Testis (tissue), 3 donors: ENCODE measurements around the gene VEGFB. TPM values are rescaled to one million over a fixed set of nuclear protein-coding genes. Genes with fewer than 3 reads are reported as not detected.

Experiments used
- DNase-seq: peaks from one replicate; pipeline ENCODE4 v3.0.0-alpha.2; 2019
- H3K27ac ChIP-seq, 2 donors: fragments of 200-600 bp; sonication (generic); one replicate each; pipeline ENCODE4 v1.5.1; 2019
- H3K27me3 ChIP-seq: fragments of 200-600 bp; sonication (generic); one replicate; pipeline ENCODE4 v1.5.1; 2019
- H3K36me3 ChIP-seq: fragments of 200-600 bp; sonication (generic); one replicate; pipeline ENCODE4 v1.5.1; 2017; ENCODE audit warnings: low read depth; ENCODE audit errors: missing control alignments
- H3K4me1 ChIP-seq: fragments of 200-600 bp; sonication (generic); one replicate; pipeline ENCODE4 v1.5.1; 2019
- H3K4me3 ChIP-seq, 2 donors: fragments of 200-600 bp; sonication (generic); one replicate each; pipeline ENCODE4 v1.5.1; 2017 to 2019
- H3K9me3 ChIP-seq: fragments of 200-600 bp; sonication (generic); one replicate; pipeline ENCODE4 v1.5.1; 2017
- CTCF ChIP-seq, 3 experiments: fragments of 450-650 bp in 2 of 3; fragments of 200-600 bp in 1 of 3; sonication (generic) in 1 of 3; IDR thresholded peaks; one replicate each; pipeline ENCODE4 v1.5.1; 2016 to 2019; ENCODE audit warnings: antibody characterized with exemption in 3 of 3, mild to moderate bottlenecking in 2 of 3, moderate library complexity in 1 of 3
- POLR2A ChIP-seq: fragments of 450-650 bp; IDR thresholded peaks from one replicate; pipeline ENCODE4 v1.6.1; 2017; ENCODE audit warnings: antibody characterized with exemption, mild to moderate bottlenecking, moderate library complexity
- WGBS, 2 donors: methylation state at CpG; one replicate each; pipeline ENCODE4 v1.1.5; 2018; 5-methylcytosine and 5-hydroxymethylcytosine counted together
- intact Hi-C: fragments of 100-400 bp; cut with DNase I; formaldehyde crosslinking; loops from one replicate; pipeline ENCODE4 v1.15.1; 2023; ENCODE audit warnings: low total_unique reads
- polyA plus RNA-seq: library from polyadenylated mRNA; stranded (reverse); fragments of 350-450 nt; fragmentation: Illumina TruSeq; extraction: RNeasy Lipid Tissue Mini Kit (QIAGEN cat#74804); gene quantifications from one replicate; pipeline ENCODE4 v1.2.3, GENCODE V29; 2014; ENCODE audit warnings: low read depth, low replicate concordance; ENCODE audit not compliant: insufficient read depth
- total RNA-seq, 2 donors: library from RNA; depleted of rRNA; stranded (reverse); fragments of >200 nt; gene quantifications; one replicate each; pipeline ENCODE4 v1.2.3, GENCODE V29; 2016

Gene VEGFB
- total and polyA plus RNA-seq, 3 donors from 2014 or later = 19.1 to 57.3 (median 47.8) TPM

GRCh38 chr11:64192434-64192833 is 42.0 kb upstream of the VEGFB start:
- Histone ChIP-seq H3K36me3 (no peaks in the 10 kb centered on the region), H3K27ac (no peak overlapping the region), H3K9me3 (no peaks in the 10 kb centered on the region), H3K27me3 (no peaks in the 10 kb centered on the region), H3K4me3 (no peak overlapping the region), H3K4me1 (no peaks in the 10 kb centered on the region)
- WGBS, 2 donors = 93 to 98% methylated on average over 5 of the region's 5 CpGs
- TF ChIP-seq POLR2A (no peak), CTCF (IDR thresholded peaks at IDR 0.05) (no peak)
- intact Hi-C loops = no loop called here
- DNase-seq = no peak

- H3K36me3 ChIP-seq = no peaks in the 10 kb centered on the region
- no peak for TF ChIP-seq POLR2A
- no peak for TF ChIP-seq CTCF (IDR thresholded peaks at IDR 0.05)
- H3K9me3 ChIP-seq = no peaks in the 10 kb centered on the region
- H3K4me1 ChIP-seq = no peaks in the 10 kb centered on the region
- DNase-seq = no peak
- intact Hi-C loops = no loop called here
- H3K27me3 ChIP-seq = no peaks in the 10 kb centered on the region
- WGBS, 2 donors = 76 to 89% methylated on average over 9 of the region's 9 CpGs
- no peak overlapping the region for H3K4me3 ChIP-seq
- no peak overlapping the region for H3K27ac ChIP-seq
These were observed 37.8 kb upstream of the VEGFB start for GRCh38 chr11:64196626-64197025.

- Histone ChIP-seq H3K4me1 (no peaks in the 10 kb centered on the region), H3K9me3 (no peaks in the 10 kb centered on the region), H3K4me3 (no peak overlapping the region), H3K27me3 (no peaks in the 10 kb centered on the region), H3K27ac (no peak overlapping the region), H3K36me3 (no peaks in the 10 kb centered on the region)
- intact Hi-C loops = no loop called here
- no peak for DNase-seq
- 100% methylated on average over 2 of the region's 2 CpGs for WGBS, 2 donors
- TF ChIP-seq POLR2A = no peak
- no peak for TF ChIP-seq CTCF (IDR thresholded peaks at IDR 0.05)
These were observed 35.9 kb upstream of the VEGFB start for GRCh38 chr11:64198511-64198910.

GRCh38 chr11:64201543-64201942 is 32.8 kb upstream of the VEGFB start:
- no peak overlapping the region for H3K27ac ChIP-seq
- H3K36me3 ChIP-seq = no peaks in the 10 kb centered on the region
- peaks cover 4% of the 10 kb centered on the region for H3K4me1 ChIP-seq
- H3K27me3 ChIP-seq = no peaks in the 10 kb centered on the region
- DNase-seq = no peak
- H3K4me3 ChIP-seq = no peak overlapping the region
- intact Hi-C loops = loop anchor here (10.0 kb wide), 1 partner anchor 93 kb away; the partner anchor contains the start of gene KCNK4
- WGBS, 2 donors = 84 to 89% methylated on average over 3 of the region's 3 CpGs
- no peak for TF ChIP-seq POLR2A
- no peaks in the 10 kb centered on the region for H3K9me3 ChIP-seq

GRCh38 chr11:64202992-64203391 is 31.4 kb upstream of the VEGFB start:
- Histone ChIP-seq H3K4me1 (peaks cover 4% of the 10 kb centered on the region), H3K27ac (no peak overlapping the region), H3K9me3 (no peaks in the 10 kb centered on the region), H3K4me3 (no peak overlapping the region), H3K27me3 (no peaks in the 10 kb centered on the region), H3K36me3 (no peaks in the 10 kb centered on the region)
- intact Hi-C loops = loop anchor here (10.0 kb wide), 1 partner anchor 92 kb away; the partner anchor contains the start of gene KCNK4
- WGBS, 2 donors = 93% methylated on average over 9 of the region's 9 CpGs
- TF ChIP-seq CTCF (IDR thresholded peaks at IDR 0.05) (no peak), POLR2A (no peak)
- DNase-seq = no peak
